Measurements from ENCODE around the gene CORIN.

GRCh38 chr4:47733302-47734175, 104.3 kb downstream of the CORIN start:
- TF ChIP-seq CTCF (IDR thresholded peaks at IDR 0.05), result no peak
- no peak for TF ChIP-seq POLR2A (IDR thresholded peaks at IDR 0.05)
- no peak for TF ChIP-seq EP300 (IDR thresholded peaks at IDR 0.05)
- no peak for TF ChIP-seq POLR2AphosphoS5 (IDR thresholded peaks at IDR 0.05)
